Mesendoderm (in vitro differentiated cells): Measurements from ENCODE around the gene MON1A.

ENCODE experiments used
- DNase-seq: peaks from one replicate; pipeline ENCODE4 v3.0.0; 2013
- H2AK5ac ChIP-seq: 2 replicates; pipeline ENCODE4 v1.6.1; 2013; ENCODE audit warnings: low read length, inconsistent platforms
- H2BK120ac ChIP-seq: 2 replicates; pipeline ENCODE4 v1.6.1; 2013; ENCODE audit warnings: low read depth, mild to moderate bottlenecking, low read length, moderate library complexity, mixed read lengths
- H2BK15ac ChIP-seq: replicated peaks from 2 replicates; pipeline ENCODE4 v1.6.1; 2013; ENCODE audit warnings: low read depth, mild to moderate bottlenecking, moderate library complexity
- H2BK5ac ChIP-seq: 2 replicates; pipeline ENCODE4 v1.6.1; 2013; ENCODE audit warnings: low read length, inconsistent platforms
- H3K18ac ChIP-seq: 2 replicates; pipeline ENCODE4 v1.6.1; 2013; ENCODE audit warnings: mild to moderate bottlenecking, low read length, mixed read lengths
- H3K23ac ChIP-seq: one replicate; pipeline ENCODE4 v1.6.1; 2013; ENCODE audit warnings: low read length
- H3K27ac ChIP-seq: 2 replicates; pipeline ENCODE4 v1.5.1; 2013; ENCODE audit warnings: low read depth, mild to moderate bottlenecking, inconsistent platforms, low read length, moderate library complexity
- H3K27me3 ChIP-seq: 2 replicates; pipeline ENCODE4 v1.6.1; 2013; ENCODE audit warnings: low read length, control low read depth, mild to moderate bottlenecking, inconsistent platforms; ENCODE audit not compliant: insufficient read depth, poor library complexity
- H3K36me3 ChIP-seq: 2 replicates; pipeline ENCODE4 v1.6.1; 2013; ENCODE audit warnings: low read length, inconsistent platforms; ENCODE audit not compliant: control insufficient read depth, insufficient read depth
- H3K4ac ChIP-seq: one replicate; pipeline ENCODE4 v1.6.1; 2013; ENCODE audit warnings: low read depth, mild to moderate bottlenecking, low read length, moderate library complexity
- H3K4me1 ChIP-seq: 2 replicates; pipeline ENCODE4 v1.6.1; 2013; ENCODE audit warnings: low read depth, low read length, inconsistent platforms; ENCODE audit not compliant: control insufficient read depth
- H3K4me2 ChIP-seq: 2 replicates; pipeline ENCODE4 v1.6.1; 2013; ENCODE audit warnings: low read length
- H3K4me3 ChIP-seq: 2 replicates; pipeline ENCODE4 v1.5.1; 2013; ENCODE audit warnings: mild to moderate bottlenecking, low read length
- H3K56ac ChIP-seq: one replicate; pipeline ENCODE4 v1.6.1; 2013; ENCODE audit warnings: low read length
- H3K79me1 ChIP-seq: 2 replicates; pipeline ENCODE4 v1.6.1; 2013; ENCODE audit warnings: low read length, inconsistent platforms
- H3K79me2 ChIP-seq: 2 replicates; pipeline ENCODE4 v1.6.1; 2013; ENCODE audit warnings: mild to moderate bottlenecking, low read length; ENCODE audit not compliant: control insufficient read depth, insufficient read depth
- H3K9ac ChIP-seq: 2 replicates; pipeline ENCODE4 v1.6.1; 2013; ENCODE audit warnings: low read length, inconsistent platforms
- H4K5ac ChIP-seq: one replicate; pipeline ENCODE4 v1.6.1; 2013; ENCODE audit warnings: low read length
- H4K8ac ChIP-seq: one replicate; pipeline ENCODE4 v1.6.1; 2013; ENCODE audit warnings: low read depth, mild to moderate bottlenecking, control low read depth, low read length, moderate library complexity
- WGBS: extraction: QIAGEN DNeasy Blood & Tissue Kit; methylation state at CpG from one replicate; pipeline ENCODE4 v1.1.7; 2013; ENCODE audit warnings: low lambda C conversion rate, missing lambda C conversion rate; ENCODE audit not compliant: insufficient coverage; ENCODE audit errors: extremely low coverage; 5-methylcytosine and 5-hydroxymethylcytosine counted together

Gene MON1A

GRCh38 chr3:49896345-49896744, 33.3 kb downstream of the MON1A start:
- no peaks in the 10 kb centered on the region for H3K27me3 ChIP-seq
- H3K4me2 ChIP-seq, result no peak overlapping the region
- H2BK15ac ChIP-seq, result no peak overlapping the region
- H2BK5ac ChIP-seq, result no peak overlapping the region
- no peak overlapping the region for H3K56ac ChIP-seq
- DNase-seq, result no peak
- H3K4me3 ChIP-seq, result no peak overlapping the region
- H2AK5ac ChIP-seq, result no peak overlapping the region
- no peak overlapping the region for H3K4ac ChIP-seq
- no peaks in the 10 kb centered on the region for H3K79me2 ChIP-seq
- WGBS, result no CpG with 5 or more reads among the region's 5 CpGs
- no peaks in the 10 kb centered on the region for H3K4me1 ChIP-seq
- H3K9ac ChIP-seq, result no peak overlapping the region
- no peaks in the 10 kb centered on the region for H3K36me3 ChIP-seq
- H2BK120ac ChIP-seq, result no peak overlapping the region
- H3K79me1 ChIP-seq, result no peaks in the 10 kb centered on the region
- H3K27ac ChIP-seq, result no peak overlapping the region
- H4K5ac ChIP-seq, result no peak overlapping the region
- H3K18ac ChIP-seq, result no peak overlapping the region
- no peak overlapping the region for H4K8ac ChIP-seq
- no peak overlapping the region for H3K23ac ChIP-seq

GRCh38 chr3:49895791-49896190, 33.8 kb downstream of the MON1A start:
- no peaks in the 10 kb centered on the region for H3K27me3 ChIP-seq
- H3K56ac ChIP-seq, result no peak overlapping the region
- no peak overlapping the region for H2AK5ac ChIP-seq
- no peaks in the 10 kb centered on the region for H3K36me3 ChIP-seq
- H3K4me2 ChIP-seq, result no peak overlapping the region
- no peak overlapping the region for H2BK120ac ChIP-seq
- H3K4me1 ChIP-seq, result no peaks in the 10 kb centered on the region
- no peaks in the 10 kb centered on the region for H3K79me2 ChIP-seq
- H3K18ac ChIP-seq, result no peak overlapping the region
- no peak overlapping the region for H2BK15ac ChIP-seq
- H2BK5ac ChIP-seq, result no peak overlapping the region
- no peak for DNase-seq
- H3K27ac ChIP-seq, result no peak overlapping the region
- H3K79me1 ChIP-seq, result no peaks in the 10 kb centered on the region
- no peak overlapping the region for H3K9ac ChIP-seq
- H3K4ac ChIP-seq, result no peak overlapping the region
- H4K5ac ChIP-seq, result no peak overlapping the region
- no peak overlapping the region for H4K8ac ChIP-seq
- no CpG with 5 or more reads among the region's 9 CpGs for WGBS
- H3K4me3 ChIP-seq, result no peak overlapping the region
- no peak overlapping the region for H3K23ac ChIP-seq

GRCh38 chr3:49889296-49889695, 40.3 kb downstream of the MON1A start:
- WGBS, result no CpG with 5 or more reads among the region's 10 CpGs
- Histone ChIP-seq H3K79me2 (no peaks in the 10 kb centered on the region), H2BK120ac (no peak overlapping the region), H3K36me3 (no peaks in the 10 kb centered on the region), H3K23ac (no peak overlapping the region), H3K79me1 (no peaks in the 10 kb centered on the region), H3K4me2 (no peak overlapping the region), H2BK5ac (no peak overlapping the region), H3K4me1 (no peaks in the 10 kb centered on the region), H3K4me3 (no peak overlapping the region), H2AK5ac (no peak overlapping the region), H3K27me3 (no peaks in the 10 kb centered on the region), H3K27ac (no peak overlapping the region), H2BK15ac (no peak overlapping the region), H3K4ac (no peak overlapping the region), H3K56ac (no peak overlapping the region), H4K8ac (no peak overlapping the region), H4K5ac (no peak overlapping the region), H3K18ac (no peak overlapping the region), H3K9ac (no peak overlapping the region)
- DNase-seq, result no peak

- no peak overlapping the region for H3K9ac ChIP-seq
- no peaks in the 10 kb centered on the region for H3K4me1 ChIP-seq
- H3K4me2 ChIP-seq, result no peak overlapping the region
- H3K27ac ChIP-seq, result no peak overlapping the region
- H3K4me3 ChIP-seq, result no peak overlapping the region
- H2AK5ac ChIP-seq, result no peak overlapping the region
- H3K18ac ChIP-seq, result no peak overlapping the region
- H3K4ac ChIP-seq, result no peak overlapping the region
- H2BK120ac ChIP-seq, result no peak overlapping the region
- DNase-seq, result no peak
- H2BK15ac ChIP-seq, result no peak overlapping the region
- no peak overlapping the region for H3K56ac ChIP-seq
- H3K27me3 ChIP-seq, result no peaks in the 10 kb centered on the region
- H4K8ac ChIP-seq, result no peak overlapping the region
- no peaks in the 10 kb centered on the region for H3K79me2 ChIP-seq
- H3K79me1 ChIP-seq, result no peaks in the 10 kb centered on the region
- no peak overlapping the region for H4K5ac ChIP-seq
- H3K23ac ChIP-seq, result no peak overlapping the region
- no peak overlapping the region for H2BK5ac ChIP-seq
- no peaks in the 10 kb centered on the region for H3K36me3 ChIP-seq
Measured at GRCh38 chr3:49886922-49887265, 42.7 kb downstream of the MON1A start.

GRCh38 chr3:49883998-49884397, 45.6 kb downstream of the MON1A start:
- WGBS, result no CpG with 5 or more reads among the region's 4 CpGs
- no peak overlapping the region for H3K4me3 ChIP-seq

GRCh38 chr3:49882166-49882565, 47.4 kb downstream of the MON1A start:
- Histone ChIP-seq H3K27ac (no peak overlapping the region), H2BK120ac (no peak overlapping the region), H3K23ac (no peak overlapping the region), H3K18ac (no peak overlapping the region), H4K8ac (no peak overlapping the region), H2AK5ac (no peak overlapping the region), H4K5ac (no peak overlapping the region), H3K27me3 (no peaks in the 10 kb centered on the region), H3K4me1 (peaks cover 4% of the 10 kb centered on the region), H3K9ac (no peak overlapping the region), H3K36me3 (no peaks in the 10 kb centered on the region), H3K56ac (no peak overlapping the region), H2BK15ac (no peak overlapping the region), H3K79me2 (no peaks in the 10 kb centered on the region), H3K79me1 (no peaks in the 10 kb centered on the region), H3K4me2 (no peak overlapping the region), H3K4me3 (no peak overlapping the region), H2BK5ac (no peak overlapping the region), H3K4ac (no peak overlapping the region)
- no peak for DNase-seq
- no CpG with 5 or more reads among the region's 6 CpGs for WGBS

More at GRCh38 chr3:49883998-49884397, 45.6 kb downstream of the MON1A start:
- Histone ChIP-seq H4K8ac (no peak overlapping the region), H2BK120ac (no peak overlapping the region), H3K27ac (no peak overlapping the region), H3K27me3 (no peaks in the 10 kb centered on the region), H3K23ac (no peak overlapping the region), H3K9ac (no peak overlapping the region), H3K4me2 (no peak overlapping the region), H3K4ac (no peak overlapping the region), H3K79me1 (no peaks in the 10 kb centered on the region), H3K4me1 (peaks cover 4% of the 10 kb centered on the region), H3K56ac (no peak overlapping the region), H3K36me3 (no peaks in the 10 kb centered on the region), H4K5ac (no peak overlapping the region), H2BK5ac (no peak overlapping the region), H3K79me2 (no peaks in the 10 kb centered on the region), H2AK5ac (no peak overlapping the region), H2BK15ac (no peak overlapping the region), H3K18ac (no peak overlapping the region)
- DNase-seq, result no peak
